HG02938 (cell line): ENCODE measurements around the gene TMEM225.
"Not testable (repeated sequence)": the region's sequence is repeated elsewhere in the genome, so short reads cannot be mapped to it uniquely, and the experiment has no call there.

ENCODE experiments used
- ATAC-seq: cut with Tn5 transposase; IDR thresholded peaks from one replicate; pipeline ENCODE4 v1.9.1; 2021; ENCODE audit warnings: mild to moderate bottlenecking, moderate library complexity; ENCODE audit not compliant: unreplicated experiment

Gene TMEM225

GRCh38 chr11:123885570-123885969 is at the start of gene TMEM225:
TMEM225 (minus strand) TSS chr11:123885670; CDS start chr11:123885425, 245 bp downstream.
- ATAC-seq, result no peak

GRCh38 chr11:123924027-123924426 is 38.6 kb upstream of the TMEM225 start:
- ATAC-seq, result no peak

GRCh38 chr11:123920943-123921342 is 35.5 kb upstream of the TMEM225 start:
- no peak for ATAC-seq

GRCh38 chr11:123905826-123906225 is 20.4 kb upstream of the TMEM225 start:
- no peak for ATAC-seq

GRCh38 chr11:123904932-123905331 is 19.5 kb upstream of the TMEM225 start:
- no peak for ATAC-seq

GRCh38 chr11:123903932-123904331 is 18.5 kb upstream of the TMEM225 start:
- ATAC-seq, result peak; percentile 72

- ATAC-seq, result no peak
These were observed 16.4 kb upstream of the TMEM225 start, which contains the start of gene OR8D4 for GRCh38 chr11:123901867-123902266. OR8D4 (plus strand) TSS chr11:123902167; CDS start chr11:123906432, 4,265 bp downstream.

- ATAC-seq, result no peak
These were observed 14.3 kb upstream of the TMEM225 start for GRCh38 chr11:123899792-123900191.

- ATAC-seq, result no peak
These were observed 6.6 kb upstream of the TMEM225 start for GRCh38 chr11:123892031-123892430.

GRCh38 chr11:123880912-123881311 is 4.6 kb downstream of the TMEM225 start:
- ATAC-seq, result no peak

GRCh38 chr11:123867795-123868194 is 17.7 kb downstream of the TMEM225 start:
- not testable (repeated sequence) for ATAC-seq

- ATAC-seq, result not testable (repeated sequence)
These were observed 20.2 kb downstream of the TMEM225 start for GRCh38 chr11:123865293-123865692.

GRCh38 chr11:123859731-123860130 is 25.7 kb downstream of the TMEM225 start:
- no peak for ATAC-seq

- no peak for ATAC-seq
These were observed 29.0 kb downstream of the TMEM225 start for GRCh38 chr11:123856444-123856843.

GRCh38 chr11:123853038-123853437 is 32.4 kb downstream of the TMEM225 start:
- ATAC-seq, result no peak

GRCh38 chr11:123852321-123852720 is 33.1 kb downstream of the TMEM225 start:
- ATAC-seq, result no peak

GRCh38 chr11:123851110-123851509 is 34.4 kb downstream of the TMEM225 start:
- no peak for ATAC-seq

- ATAC-seq, result no peak
These were observed 44.3 kb downstream of the TMEM225 start for GRCh38 chr11:123841174-123841573.

- no peak for ATAC-seq
These were observed 46.3 kb downstream of the TMEM225 start for GRCh38 chr11:123839131-123839530.

- ATAC-seq, result no peak
These were observed 46.8 kb downstream of the TMEM225 start for GRCh38 chr11:123838659-123839058.

- ATAC-seq, result no peak
These were observed 47.3 kb downstream of the TMEM225 start for GRCh38 chr11:123838199-123838598.

GRCh38 chr11:123833095-123833494 is 52.4 kb downstream of the TMEM225 start:
- no peak for ATAC-seq
